HG02678 (cell line): ENCODE data around the gene SCFD1.
"Not testable (repeated sequence)": the region's sequence is repeated elsewhere in the genome, so short reads cannot be mapped to it uniquely, and the experiment has no call there.

Experiments used
- ATAC-seq: cut with Tn5 transposase; IDR thresholded peaks from one replicate; pipeline ENCODE4 v1.9.1; 2021; ENCODE audit warnings: mild to moderate bottlenecking, moderate library complexity; ENCODE audit not compliant: unreplicated experiment

The SCFD1 gene

GRCh38 chr14:30669594-30669993 lies 47.5 kb downstream of the SCFD1 start:
- no peak for ATAC-seq

GRCh38 chr14:30673071-30673470 lies 51.0 kb downstream of the SCFD1 start:
- ATAC-seq, result no peak

- no peak for ATAC-seq
Observed at GRCh38 chr14:30678926-30679431, 56.9 kb downstream of the SCFD1 start.

GRCh38 chr14:30680036-30680435 lies 57.9 kb downstream of the SCFD1 start:
- ATAC-seq, result no peak

- not testable (repeated sequence) for ATAC-seq
Observed at GRCh38 chr14:30680776-30681175, 58.7 kb downstream of the SCFD1 start.

- no peak for ATAC-seq
Observed at GRCh38 chr14:30681752-30682355, 59.7 kb downstream of the SCFD1 start.

GRCh38 chr14:30690487-30691355 lies 68.6 kb downstream of the SCFD1 start:
- not testable (repeated sequence) for ATAC-seq

- ATAC-seq, result no peak
Observed at GRCh38 chr14:30691751-30692398, 69.8 kb downstream of the SCFD1 start.

GRCh38 chr14:30692669-30693068 lies 70.5 kb downstream of the SCFD1 start:
- no peak for ATAC-seq

GRCh38 chr14:30698463-30698862 lies 76.3 kb downstream of the SCFD1 start:
- no peak for ATAC-seq

- ATAC-seq, result no peak
Observed at GRCh38 chr14:30706704-30707103, 84.6 kb downstream of the SCFD1 start.

GRCh38 chr14:30708157-30708556 lies 86.0 kb downstream of the SCFD1 start:
- ATAC-seq, result no peak

- ATAC-seq, result no peak
Observed at GRCh38 chr14:30709201-30709600, 87.1 kb downstream of the SCFD1 start.

GRCh38 chr14:30710876-30711275 lies 88.8 kb downstream of the SCFD1 start:
- no peak for ATAC-seq

GRCh38 chr14:30719137-30719536 lies 97.0 kb downstream of the SCFD1 start:
- ATAC-seq, result no peak

- no peak for ATAC-seq
Observed at GRCh38 chr14:30725763-30726162, 103.6 kb downstream of the SCFD1 start.

- ATAC-seq, result no peak
Observed at GRCh38 chr14:30728471-30728870, 106.4 kb downstream of the SCFD1 start.

- no peak for ATAC-seq
Observed at GRCh38 chr14:30737916-30738315, 115.8 kb downstream of the SCFD1 start.

GRCh38 chr14:30738978-30739377 lies 116.9 kb downstream of the SCFD1 start:
- ATAC-seq, result no peak

GRCh38 chr14:30748343-30748742 lies 126.2 kb downstream of the SCFD1 start:
- no peak for ATAC-seq

- no peak for ATAC-seq
Observed at GRCh38 chr14:30751646-30752416, 129.7 kb downstream of the SCFD1 start.
